ENCODE results near the gene TMEM91.
"Not testable (repeated sequence)": the region's sequence is repeated elsewhere in the genome, so short reads cannot be mapped to it uniquely, and the experiment has no call there.

The TMEM91 gene

GRCh38 chr19:41334793-41335192, 41.5 kb upstream of the TMEM91 start:
- H3K9me3 ChIP-seq (ENCODE audit: control insufficient read depth in 2 of 2, low read length in 2 of 2): no peaks in the 10 kb centered on the region
- no peak overlapping the region for H3K27ac ChIP-seq (ENCODE audit: low read depth in 2 of 2, low read length in 2 of 2)
- no peak overlapping the region for H3K9ac ChIP-seq (ENCODE audit: low read depth in 1 of 2, low read length in 2 of 2)
- H3K36me3 ChIP-seq (ENCODE audit: control insufficient read depth in 2 of 2, insufficient read depth in 2 of 2, low read length in 2 of 2): peaks cover 5 to 8% of the 10 kb centered on the region in 2 donors
- H3K27me3 ChIP-seq (ENCODE audit: control insufficient read depth in 2 of 2, insufficient read depth in 2 of 2, low read length in 2 of 2): no peaks in the 10 kb centered on the region
- H3K4me1 ChIP-seq (ENCODE audit: control insufficient read depth in 2 of 2, insufficient read depth in 2 of 2, low read length in 2 of 2): peaks cover 0 to 5% of the 10 kb centered on the region in 2 donors
- H3K4me3 ChIP-seq (ENCODE audit: low read length in 2 of 2): no peak overlapping the region

- no peak overlapping the region for H3K27ac ChIP-seq (ENCODE audit: low read depth in 2 of 2, low read length in 2 of 2)
- H3K36me3 ChIP-seq (ENCODE audit: control insufficient read depth in 2 of 2, insufficient read depth in 2 of 2, low read length in 2 of 2): peaks cover 7 to 8% of the 10 kb centered on the region in 2 donors
- H3K27me3 ChIP-seq (ENCODE audit: control insufficient read depth in 2 of 2, insufficient read depth in 2 of 2, low read length in 2 of 2): no peaks in the 10 kb centered on the region
- no peak overlapping the region for H3K9ac ChIP-seq (ENCODE audit: low read depth in 1 of 2, low read length in 2 of 2)
- peaks cover 0 to 5% of the 10 kb centered on the region in 2 donors for H3K4me1 ChIP-seq (ENCODE audit: control insufficient read depth in 2 of 2, insufficient read depth in 2 of 2, low read length in 2 of 2)
- H3K4me3 ChIP-seq (ENCODE audit: low read length in 2 of 2): no peak overlapping the region
- no peaks in the 10 kb centered on the region for H3K9me3 ChIP-seq (ENCODE audit: control insufficient read depth in 2 of 2, low read length in 2 of 2)
Measured at GRCh38 chr19:41335467-41335866, 40.9 kb upstream of the TMEM91 start.

GRCh38 chr19:41339936-41340335, 36.4 kb upstream of the TMEM91 start:
- H3K9me3 ChIP-seq (ENCODE audit: control insufficient read depth in 2 of 2, low read length in 2 of 2): no peaks in the 10 kb centered on the region
- peaks cover 7 to 16% of the 10 kb centered on the region in 2 donors for H3K36me3 ChIP-seq (ENCODE audit: control insufficient read depth in 2 of 2, insufficient read depth in 2 of 2, low read length in 2 of 2)
- no peaks in the 10 kb centered on the region for H3K27me3 ChIP-seq (ENCODE audit: control insufficient read depth in 2 of 2, insufficient read depth in 2 of 2, low read length in 2 of 2)
- H3K4me3 ChIP-seq (ENCODE audit: low read length in 2 of 2): no peak overlapping the region
- no peak overlapping the region for H3K27ac ChIP-seq (ENCODE audit: low read depth in 2 of 2, low read length in 2 of 2)
- H3K4me1 ChIP-seq (ENCODE audit: control insufficient read depth in 2 of 2, insufficient read depth in 2 of 2, low read length in 2 of 2): peaks cover 0 to 2% of the 10 kb centered on the region in 2 donors
- H3K9ac ChIP-seq (ENCODE audit: low read depth in 1 of 2, low read length in 2 of 2): no peak overlapping the region

DNA sequence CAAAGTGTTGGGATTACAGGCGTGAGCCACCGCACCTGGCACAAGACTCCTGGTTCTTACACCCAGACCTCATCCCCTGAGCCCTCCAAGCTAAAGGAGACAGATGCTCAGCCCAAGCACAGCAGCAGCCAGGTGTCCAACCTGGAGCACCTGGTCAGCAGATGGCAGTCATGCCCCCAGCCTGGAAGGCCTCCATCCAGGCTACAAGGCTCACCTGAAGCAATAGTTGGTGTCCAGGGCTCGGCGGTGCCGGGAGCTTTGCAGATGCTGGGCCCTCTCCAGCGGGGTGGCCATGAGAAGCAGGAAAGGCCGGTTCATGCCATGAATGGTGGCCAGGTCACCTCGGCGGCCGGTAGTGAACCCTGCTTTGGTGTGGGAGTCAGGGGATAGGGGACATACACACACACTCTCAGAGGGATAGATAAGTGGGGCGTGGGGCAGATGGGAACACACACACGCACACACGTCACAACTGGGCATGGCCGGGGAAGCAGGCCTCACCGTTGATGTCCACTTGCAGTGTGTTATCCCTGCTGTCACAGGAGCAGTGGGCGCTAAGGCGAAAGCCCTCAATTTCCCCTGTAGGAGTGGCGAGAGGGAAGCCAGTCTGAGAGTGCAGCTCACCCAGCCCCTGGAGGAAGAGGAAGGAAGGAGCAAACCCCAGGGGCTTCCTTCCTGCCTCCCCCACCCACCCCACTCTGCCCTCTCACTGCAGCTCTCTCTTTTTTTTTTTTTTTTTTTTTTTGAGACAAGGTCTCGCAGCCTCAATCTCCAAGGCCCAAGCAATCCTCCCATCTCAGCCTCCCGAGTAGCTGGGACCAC, 34.5 kb upstream of the TMEM91 start:
- Histone ChIP-seq H3K27me3 (ENCODE audit: control insufficient read depth in 2 of 2, insufficient read depth in 2 of 2, low read length in 2 of 2) (no peaks in the 10 kb centered on the region), H3K27ac (ENCODE audit: low read depth in 2 of 2, low read length in 2 of 2) (no peak overlapping the region), H3K9me3 (ENCODE audit: control insufficient read depth in 2 of 2, low read length in 2 of 2) (no peaks in the 10 kb centered on the region), H3K4me1 (ENCODE audit: control insufficient read depth in 2 of 2, insufficient read depth in 2 of 2, low read length in 2 of 2) (no peaks in the 10 kb centered on the region), H3K4me3 (ENCODE audit: low read length in 2 of 2) (no peak overlapping the region), H3K36me3 (ENCODE audit: control insufficient read depth in 2 of 2, insufficient read depth in 2 of 2, low read length in 2 of 2) (peaks cover 7 to 16% of the 10 kb centered on the region in 2 donors), H3K9ac (ENCODE audit: low read depth in 1 of 2, low read length in 2 of 2) (no peak overlapping the region)

GRCh38 chr19:41344162-41344561, 32.2 kb upstream of the TMEM91 start:
- H3K9me3 ChIP-seq (ENCODE audit: control insufficient read depth in 2 of 2, low read length in 2 of 2): no peaks in the 10 kb centered on the region
- no peak overlapping the region for H3K9ac ChIP-seq (ENCODE audit: low read depth in 1 of 2, low read length in 2 of 2)
- H3K27ac ChIP-seq (ENCODE audit: low read depth in 2 of 2, low read length in 2 of 2): no peak overlapping the region
- H3K36me3 ChIP-seq (ENCODE audit: control insufficient read depth in 2 of 2, insufficient read depth in 2 of 2, low read length in 2 of 2): peaks cover 7 to 16% of the 10 kb centered on the region in 2 donors
- no peaks in the 10 kb centered on the region for H3K4me1 ChIP-seq (ENCODE audit: control insufficient read depth in 2 of 2, insufficient read depth in 2 of 2, low read length in 2 of 2)
- no peaks in the 10 kb centered on the region for H3K27me3 ChIP-seq (ENCODE audit: control insufficient read depth in 2 of 2, insufficient read depth in 2 of 2, low read length in 2 of 2)
- H3K4me3 ChIP-seq (ENCODE audit: low read length in 2 of 2): no peak overlapping the region

GRCh38 chr19:41346916-41347315, 29.4 kb upstream of the TMEM91 start:
- H3K9ac ChIP-seq (ENCODE audit: low read depth in 1 of 2, low read length in 2 of 2); H3K27ac ChIP-seq (ENCODE audit: low read depth in 2 of 2, low read length in 2 of 2); H3K36me3 ChIP-seq (ENCODE audit: control insufficient read depth in 2 of 2, insufficient read depth in 2 of 2, low read length in 2 of 2); H3K4me3 ChIP-seq (ENCODE audit: low read length in 2 of 2); H3K9me3 ChIP-seq (ENCODE audit: control insufficient read depth in 2 of 2, low read length in 2 of 2): not testable (repeated sequence)
- peaks cover 10 to 12% of the 10 kb centered on the region in 2 donors for H3K4me1 ChIP-seq (ENCODE audit: control insufficient read depth in 2 of 2, insufficient read depth in 2 of 2, low read length in 2 of 2)
- H3K27me3 ChIP-seq (ENCODE audit: control insufficient read depth in 2 of 2, insufficient read depth in 2 of 2, low read length in 2 of 2): peaks cover 0 to 10% of the 10 kb centered on the region in 2 donors

DNA sequence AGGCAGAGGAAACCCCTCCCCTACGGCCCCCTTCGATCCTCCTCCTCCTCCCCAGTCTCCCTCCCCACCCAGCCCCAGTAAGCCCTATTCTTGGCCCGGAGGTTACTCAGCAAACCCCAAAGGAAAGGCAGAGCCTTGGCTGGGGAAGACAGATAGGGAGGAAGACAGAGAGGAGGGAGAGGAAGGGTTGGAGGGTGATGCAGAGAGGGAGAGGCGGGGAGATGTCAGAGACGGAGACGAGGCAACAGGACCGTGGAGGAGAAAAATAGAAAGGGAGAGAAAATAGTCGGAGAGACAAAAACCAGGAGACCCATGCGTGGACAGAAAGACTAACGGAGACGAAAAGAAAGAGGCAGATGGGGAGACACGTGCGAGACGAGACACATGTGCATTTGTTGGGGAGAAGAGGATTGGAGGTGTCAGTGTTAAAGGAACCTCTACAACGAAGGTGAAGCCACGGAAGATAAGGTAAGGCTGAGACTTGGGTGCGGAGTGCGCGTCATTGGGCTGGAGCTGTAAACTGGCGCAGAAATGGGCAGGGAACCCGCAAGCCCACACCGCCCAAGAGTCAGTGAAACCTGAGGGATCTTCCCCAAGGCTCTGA, 25.5 kb upstream of the TMEM91 start:
- Histone ChIP-seq H3K9me3 (ENCODE audit: control insufficient read depth in 2 of 2, low read length in 2 of 2) (no peaks in the 10 kb centered on the region), H3K27me3 (ENCODE audit: control insufficient read depth in 2 of 2, insufficient read depth in 2 of 2, low read length in 2 of 2) (peaks cover 0 to 18% of the 10 kb centered on the region in 2 donors), H3K4me1 (ENCODE audit: control insufficient read depth in 2 of 2, insufficient read depth in 2 of 2, low read length in 2 of 2) (peaks cover 19 to 20% of the 10 kb centered on the region in 2 donors), H3K9ac (ENCODE audit: low read depth in 1 of 2, low read length in 2 of 2) (peak overlapping the region; percentile 43 to 67), H3K27ac (ENCODE audit: low read depth in 2 of 2, low read length in 2 of 2) (peak overlapping the region; percentile 30 to 77), H3K36me3 (ENCODE audit: control insufficient read depth in 2 of 2, insufficient read depth in 2 of 2, low read length in 2 of 2) (no peaks in the 10 kb centered on the region), H3K4me3 (ENCODE audit: low read length in 2 of 2) (peak overlapping the region; percentile 66 to 80)

DNA sequence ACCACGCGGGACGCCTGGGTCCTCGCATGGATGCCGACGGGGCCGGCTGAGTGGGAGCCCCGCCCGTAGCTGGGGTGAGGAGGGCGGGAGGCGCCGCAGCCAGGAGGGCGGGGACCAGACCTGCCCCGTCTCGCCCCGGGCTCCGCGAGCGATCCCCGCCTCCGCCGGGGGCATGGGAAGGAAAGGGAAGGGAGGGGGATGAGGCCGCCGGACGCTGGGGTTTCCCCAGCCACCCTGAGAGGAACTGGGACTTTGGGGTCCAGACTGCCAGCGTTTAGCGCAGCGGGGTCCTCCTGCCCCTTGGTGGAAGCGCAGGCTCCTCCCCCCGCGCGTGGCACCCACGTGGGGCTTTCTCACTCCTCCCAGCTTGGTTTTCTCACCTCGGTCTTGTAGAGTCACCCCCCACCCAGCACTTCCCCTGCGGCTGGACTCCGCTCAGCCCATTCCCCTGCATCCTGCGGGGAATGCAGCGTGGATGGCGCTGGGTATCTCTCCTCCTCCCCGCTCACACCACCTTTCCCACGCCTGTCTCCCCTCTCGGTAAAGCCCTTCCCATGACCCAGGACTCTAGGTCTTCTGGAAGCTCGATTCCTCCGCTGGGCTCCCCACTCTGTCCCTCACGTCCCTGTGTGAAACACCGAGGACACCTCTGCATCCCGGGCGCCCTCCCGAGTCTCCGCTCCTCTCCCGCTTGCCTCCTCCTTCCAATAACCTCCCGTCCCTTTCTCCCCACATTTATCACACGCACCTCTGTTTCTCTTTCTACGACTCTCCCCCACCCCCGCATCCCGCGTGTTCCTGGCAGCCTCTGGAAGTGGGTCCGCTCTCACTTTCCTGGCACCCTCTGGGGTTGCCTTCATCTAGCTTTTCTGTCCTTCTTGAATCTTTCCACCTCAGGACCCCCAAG, 24.7 kb upstream of the TMEM91 start:
- peak overlapping the region; percentile 30 to 77 for H3K27ac ChIP-seq (ENCODE audit: low read depth in 2 of 2, low read length in 2 of 2)
- peaks cover 19 to 20% of the 10 kb centered on the region in 2 donors for H3K4me1 ChIP-seq (ENCODE audit: control insufficient read depth in 2 of 2, insufficient read depth in 2 of 2, low read length in 2 of 2)
- H3K4me3 ChIP-seq (ENCODE audit: low read length in 2 of 2): peak overlapping the region; percentile 66 to 80
- no peaks in the 10 kb centered on the region for H3K9me3 ChIP-seq (ENCODE audit: control insufficient read depth in 2 of 2, low read length in 2 of 2)
- H3K27me3 ChIP-seq (ENCODE audit: control insufficient read depth in 2 of 2, insufficient read depth in 2 of 2, low read length in 2 of 2): peaks cover 0 to 18% of the 10 kb centered on the region in 2 donors
- H3K36me3 ChIP-seq (ENCODE audit: control insufficient read depth in 2 of 2, insufficient read depth in 2 of 2, low read length in 2 of 2): no peaks in the 10 kb centered on the region
- H3K9ac ChIP-seq (ENCODE audit: low read depth in 1 of 2, low read length in 2 of 2): peak overlapping the region; percentile 67 to 72

DNA sequence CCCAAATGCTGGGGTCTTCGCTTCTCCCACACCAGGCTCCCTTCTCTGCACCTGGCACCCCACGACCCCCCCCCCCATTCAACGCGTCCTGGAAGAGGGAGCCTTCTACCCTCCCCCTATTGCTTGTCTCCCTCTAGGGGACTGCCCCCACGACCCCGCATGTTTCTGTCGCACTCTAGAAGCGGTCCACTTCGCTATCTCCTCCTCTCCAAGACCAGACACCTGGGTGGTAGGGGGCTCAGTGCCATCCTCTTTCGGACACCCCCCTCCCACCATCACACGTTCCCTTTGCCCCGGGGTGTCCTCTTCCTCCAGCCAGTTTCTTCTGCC, 24.1 kb upstream of the TMEM91 start:
- Histone ChIP-seq H3K4me3 (ENCODE audit: low read length in 2 of 2) (peak overlapping the region; percentile 66 to 80), H3K9me3 (ENCODE audit: control insufficient read depth in 2 of 2, low read length in 2 of 2) (no peaks in the 10 kb centered on the region), H3K9ac (ENCODE audit: low read depth in 1 of 2, low read length in 2 of 2) (peak overlapping the region; percentile 67 to 72), H3K4me1 (ENCODE audit: control insufficient read depth in 2 of 2, insufficient read depth in 2 of 2, low read length in 2 of 2) (peaks cover 19 to 20% of the 10 kb centered on the region in 2 donors), H3K27ac (ENCODE audit: low read depth in 2 of 2, low read length in 2 of 2) (peak overlapping the region; percentile 77), H3K27me3 (ENCODE audit: control insufficient read depth in 2 of 2, insufficient read depth in 2 of 2, low read length in 2 of 2) (peaks cover 0 to 18% of the 10 kb centered on the region in 2 donors), H3K36me3 (ENCODE audit: control insufficient read depth in 2 of 2, insufficient read depth in 2 of 2, low read length in 2 of 2) (no peaks in the 10 kb centered on the region)
